SU-DHL-6 (cell line): ENCODE measurements around the gene CHST13.

ENCODE experiments used
- CTCF ChIP-seq: fragments of 200-600 bp; sonication (generic); IDR thresholded peaks from one replicate; pipeline ENCODE4 v1.5.1; 2017; ENCODE audit warnings: antibody characterized with exemption, mild to moderate bottlenecking, low read length, moderate library complexity; ENCODE audit not compliant: insufficient read depth, poor library complexity, severe bottlenecking
- EZH2phosphoT487 ChIP-seq: fragments of 200-600 bp; sonication (generic), shearing (Covaris generic); conservative IDR thresholded peaks from 2 replicates; pipeline ENCODE4 v1.6.1; 2018; ENCODE audit warnings: mild to moderate bottlenecking, antibody characterized with exemption, low read length, moderate library complexity, mixed read lengths

DNA sequence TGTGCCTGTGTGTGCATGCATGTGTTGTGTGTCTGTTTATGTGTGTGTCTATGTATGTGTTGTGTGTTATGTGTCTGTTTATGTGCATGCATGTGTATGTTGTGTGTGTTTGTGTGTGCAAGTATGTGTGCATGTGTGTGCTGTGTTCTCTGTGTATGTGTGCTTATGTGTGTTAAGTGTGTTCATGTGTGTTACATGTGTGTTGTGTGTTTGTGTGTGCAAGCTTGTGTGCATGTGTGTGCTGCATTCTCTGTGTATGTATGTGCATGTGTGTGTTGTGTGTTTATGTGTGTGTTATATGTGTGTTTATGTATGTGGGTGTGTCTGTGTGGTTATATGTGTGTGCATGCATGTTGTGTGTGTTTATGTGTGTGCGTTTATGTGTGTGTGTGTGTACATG, 21.3 kb upstream of the CHST13 start:
- TF ChIP-seq CTCF, result no peak
- TF ChIP-seq EZH2phosphoT487, result no peak
